ENCODE measurements around the gene OSBPL3.

The OSBPL3 gene

GRCh38 chr7:24756545-24757352, 223.2 kb downstream of the OSBPL3 start:
- DNase-seq = peak; percentile 62

GRCh38 chr7:24755541-24756407, 224.2 kb downstream of the OSBPL3 start:
- peak; percentile 56 for DNase-seq

DNA sequence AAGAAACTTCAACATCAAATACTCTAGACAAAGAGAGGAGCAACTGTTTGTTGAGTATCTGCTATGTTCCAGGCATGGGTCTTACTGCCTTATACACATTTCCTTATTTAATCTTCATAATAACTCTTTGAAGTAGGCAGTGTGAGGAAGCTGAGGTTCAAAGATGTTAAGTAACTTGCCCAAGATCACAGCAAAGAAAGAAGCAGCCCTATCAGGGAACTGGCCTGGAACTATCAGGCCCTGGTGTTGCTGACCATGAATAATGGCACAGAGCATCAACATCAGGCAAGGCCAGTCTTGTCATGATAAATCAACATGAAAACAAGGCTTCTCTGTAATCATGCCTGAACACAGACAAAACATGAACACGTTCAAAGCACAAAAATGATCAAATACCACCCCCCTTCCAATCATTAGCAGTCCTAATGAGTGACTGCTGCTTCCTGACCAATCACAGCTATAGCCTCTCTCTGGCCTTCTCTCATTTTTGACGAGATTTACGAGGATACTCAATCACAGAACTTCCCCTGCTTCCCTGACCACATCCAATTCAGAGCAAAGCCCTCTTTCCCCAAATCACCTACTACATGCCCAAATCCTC, 225.0 kb downstream of the OSBPL3 start:
- no peak for DNase-seq

GRCh38 chr7:24752073-24752800, 227.7 kb downstream of the OSBPL3 start:
- no peak for DNase-seq

GRCh38 chr7:24751484-24751883, 228.5 kb downstream of the OSBPL3 start:
- peak; percentile 22 for DNase-seq

DNA sequence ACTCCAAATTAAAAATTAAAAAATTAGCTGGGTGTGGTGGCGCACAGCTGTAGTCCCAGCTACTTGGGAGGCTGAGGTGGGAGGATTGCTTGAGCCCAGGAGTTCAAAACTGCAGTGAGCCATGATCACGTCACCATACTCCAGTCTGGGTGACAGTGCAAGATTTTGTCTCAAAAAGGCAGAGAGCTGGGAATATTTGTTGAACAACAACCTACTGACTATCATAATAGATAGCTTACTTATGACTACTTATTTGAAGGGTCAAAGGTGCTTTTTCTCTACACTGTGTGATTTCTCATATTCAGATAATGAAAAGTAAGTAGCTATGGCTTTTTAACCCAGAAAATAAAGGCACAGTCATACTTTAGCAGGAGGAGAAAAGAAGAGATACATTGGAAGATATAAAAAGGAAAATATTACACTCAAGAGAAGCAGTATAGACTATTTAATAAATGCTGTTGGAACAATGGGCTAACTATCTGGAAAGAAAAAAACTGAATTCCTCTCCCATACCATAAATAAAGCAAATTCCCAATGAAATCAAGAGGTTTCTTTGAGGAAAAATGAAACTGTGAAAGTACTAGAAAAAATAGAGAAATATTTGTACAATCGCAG, 229.4 kb downstream of the OSBPL3 start:
- no peak for DNase-seq

DNA sequence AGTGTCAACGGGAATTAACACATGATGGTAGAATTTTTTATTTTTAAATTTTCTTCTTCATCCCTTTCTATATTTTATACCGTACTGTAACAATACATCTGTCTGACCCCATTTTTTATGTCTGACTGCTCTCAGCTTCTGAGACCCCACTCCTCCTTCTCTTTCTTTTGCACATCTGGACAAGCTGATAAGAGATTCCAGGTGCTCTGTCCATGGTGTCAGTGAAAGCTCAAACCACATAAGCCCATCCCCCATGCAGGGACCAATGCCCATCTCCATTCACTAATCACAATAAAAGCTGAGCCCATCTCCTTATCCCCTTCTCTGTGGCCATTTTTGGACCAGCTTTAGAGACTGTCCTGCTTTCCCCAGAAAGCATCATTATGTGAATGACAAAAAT, 231.5 kb downstream of the OSBPL3 start:
- no peak for DNase-seq
